ENCODE results near the gene CATSPER3. TPM values are rescaled to one million over a fixed set of nuclear protein-coding genes. Genes with fewer than 3 reads are reported as not detected.

Gene CATSPER3
- total and polyA plus RNA-seq, 7 donors, result 0.57 to 1.4 (median 1.2) TPM; not detected in 4

DNA sequence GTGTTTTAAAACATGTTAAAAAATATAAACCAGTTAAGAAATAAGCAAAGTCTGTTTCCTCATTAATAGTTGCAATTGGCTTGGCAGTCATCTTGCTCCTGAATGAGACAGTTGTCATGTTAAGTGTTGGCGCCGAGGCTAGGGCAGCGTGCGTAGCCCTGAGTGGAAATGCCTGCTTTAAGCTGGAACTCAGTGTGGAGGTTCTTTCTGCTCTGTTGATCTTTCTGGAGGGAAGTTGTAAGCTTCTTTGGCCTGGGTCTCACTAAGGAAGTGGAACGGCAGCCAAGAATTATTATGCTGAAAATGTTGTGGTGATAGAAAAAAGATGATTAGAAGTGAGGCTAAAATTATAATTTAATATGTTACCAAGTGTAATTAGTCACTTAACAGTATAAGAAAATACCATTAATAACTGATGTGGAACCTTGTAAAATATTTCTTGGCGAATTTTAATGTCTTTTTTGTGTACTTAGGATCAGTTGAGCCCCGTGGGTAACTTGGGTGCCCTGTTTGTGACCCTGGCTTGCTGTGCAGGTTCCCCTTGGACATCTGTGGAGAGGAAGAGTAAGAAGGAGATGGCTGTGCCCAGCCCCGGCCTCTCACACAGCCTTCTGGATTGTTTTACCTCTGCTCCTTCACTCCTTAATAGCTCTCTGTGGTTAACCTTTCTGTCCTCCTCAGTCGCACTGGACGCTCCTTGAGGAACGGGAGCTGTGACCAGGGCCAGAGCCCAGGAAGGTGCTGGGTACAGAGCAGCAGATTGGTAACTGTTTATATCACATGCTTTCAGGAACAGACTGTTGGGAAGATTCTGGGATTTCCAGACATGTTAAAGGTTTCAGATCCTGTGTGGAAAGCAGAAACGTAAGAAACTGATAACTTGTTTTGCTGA lies 31.8 kb upstream of the CATSPER3 start:
- Histone ChIP-seq H3K27me3 (no peaks in the 10 kb centered on the region), H3K4me3 (no peak overlapping the region), H3K27ac (no peak overlapping the region), H3K9me3 (no peaks in the 10 kb centered on the region), H3K4me1 (no peaks in the 10 kb centered on the region), H3K36me3 (peaks cover 0 to 6% (median 2%) of the 10 kb centered on the region in 4 donors)
- WGBS, 2 donors, result 83 to 91% methylated on average over 12 of the region's 12 CpGs
- TF ChIP-seq, protein P1, sequence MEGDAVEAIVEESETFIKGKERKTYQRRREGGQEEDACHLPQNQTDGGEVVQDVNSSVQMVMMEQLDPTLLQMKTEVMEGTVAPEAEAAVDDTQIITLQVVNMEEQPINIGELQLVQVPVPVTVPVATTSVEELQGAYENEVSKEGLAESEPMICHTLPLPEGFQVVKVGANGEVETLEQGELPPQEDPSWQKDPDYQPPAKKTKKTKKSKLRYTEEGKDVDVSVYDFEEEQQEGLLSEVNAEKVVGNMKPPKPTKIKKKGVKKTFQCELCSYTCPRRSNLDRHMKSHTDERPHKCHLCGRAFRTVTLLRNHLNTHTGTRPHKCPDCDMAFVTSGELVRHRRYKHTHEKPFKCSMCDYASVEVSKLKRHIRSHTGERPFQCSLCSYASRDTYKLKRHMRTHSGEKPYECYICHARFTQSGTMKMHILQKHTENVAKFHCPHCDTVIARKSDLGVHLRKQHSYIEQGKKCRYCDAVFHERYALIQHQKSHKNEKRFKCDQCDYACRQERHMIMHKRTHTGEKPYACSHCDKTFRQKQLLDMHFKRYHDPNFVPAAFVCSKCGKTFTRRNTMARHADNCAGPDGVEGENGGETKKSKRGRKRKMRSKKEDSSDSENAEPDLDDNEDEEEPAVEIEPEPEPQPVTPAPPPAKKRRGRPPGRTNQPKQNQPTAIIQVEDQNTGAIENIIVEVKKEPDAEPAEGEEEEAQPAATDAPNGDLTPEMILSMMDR (IDR thresholded peaks at IDR 0.05), result no peak
- TF ChIP-seq POLR2A (IDR thresholded peaks at IDR 0.05) (no peak), POLR2AphosphoS5 (IDR thresholded peaks at IDR 0.05) (no peak), EP300 (IDR thresholded peaks at IDR 0.05) (no peak)
- intact Hi-C loops (cut with DNase I), result no loop called here
- DNase-seq, result no peak

DNA sequence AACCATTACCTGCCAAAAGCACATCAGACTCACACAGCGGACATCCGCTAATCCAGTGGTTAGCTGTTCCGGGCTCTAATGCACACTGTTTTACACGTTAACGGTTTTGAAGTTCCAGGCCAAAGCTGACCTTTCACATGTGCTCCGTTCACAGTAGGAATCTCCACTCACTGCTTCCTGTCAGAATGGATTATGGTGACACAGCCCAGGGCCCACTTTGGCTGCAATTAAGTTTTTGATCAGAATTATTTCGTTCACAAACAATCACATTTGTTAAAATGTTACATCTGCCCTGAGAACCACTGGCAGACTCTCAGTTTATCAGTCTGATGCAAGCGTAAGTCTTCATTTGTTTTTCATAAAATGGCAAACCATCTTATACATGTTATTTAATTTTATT lies 30.2 kb upstream of the CATSPER3 start:
- Histone ChIP-seq H3K9me3 (no peaks in the 10 kb centered on the region), H3K4me3 (no peak overlapping the region), H3K4me1 (no peaks in the 10 kb centered on the region), H3K27me3 (no peaks in the 10 kb centered on the region), H3K27ac (no peak overlapping the region), H3K36me3 (peaks cover 0 to 6% (median 2%) of the 10 kb centered on the region in 4 donors)
- TF ChIP-seq POLR2AphosphoS5 (IDR thresholded peaks at IDR 0.05) (no peak), EP300 (IDR thresholded peaks at IDR 0.05) (no peak), POLR2A (IDR thresholded peaks at IDR 0.05) (no peak)
- TF ChIP-seq, protein P1 (IDR thresholded peaks at IDR 0.05), result no peak
- WGBS, 2 donors, result 89 to 95% methylated on average over 8 of the region's 8 CpGs
- no peak for DNase-seq
- intact Hi-C loops (cut with DNase I), result no loop called here

DNA sequence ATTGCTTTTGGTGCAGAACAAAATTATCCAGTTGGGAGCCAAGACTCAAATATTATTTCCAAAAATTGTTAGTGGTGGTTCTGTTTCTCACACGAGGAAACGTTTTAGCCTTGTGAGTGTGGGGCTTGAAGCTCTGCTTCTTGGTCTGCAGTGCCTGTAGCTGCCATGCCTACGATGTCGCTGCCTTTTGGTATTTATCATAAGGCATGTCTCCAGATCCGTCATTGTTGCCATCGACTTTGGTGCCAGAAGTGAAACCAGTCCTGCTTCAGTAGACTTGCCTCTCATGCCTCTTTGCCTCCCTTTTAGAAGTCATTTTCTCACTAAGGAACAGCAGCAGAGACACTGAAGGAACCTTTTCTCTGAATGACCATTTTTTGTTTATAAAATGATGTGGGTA lies 29.7 kb upstream of the CATSPER3 start:
- no peaks in the 10 kb centered on the region for H3K4me1 ChIP-seq
- no peaks in the 10 kb centered on the region for H3K9me3 ChIP-seq
- 89 to 93% methylated on average over 6 of the region's 6 CpGs for WGBS, 2 donors
- no peak overlapping the region for H3K4me3 ChIP-seq
- DNase-seq, result no peak
- peaks cover 0 to 6% (median 2%) of the 10 kb centered on the region in 4 donors for H3K36me3 ChIP-seq
- H3K27ac ChIP-seq, result no peak overlapping the region
- H3K27me3 ChIP-seq, result no peaks in the 10 kb centered on the region
- no peak for TF ChIP-seq POLR2AphosphoS5 (IDR thresholded peaks at IDR 0.05)
- no peak for TF ChIP-seq EP300 (IDR thresholded peaks at IDR 0.05)
- TF ChIP-seq, protein P1 (IDR thresholded peaks at IDR 0.05), result no peak
- no peak for TF ChIP-seq POLR2A (IDR thresholded peaks at IDR 0.05)
- intact Hi-C loops (cut with DNase I), result no loop called here

DNA sequence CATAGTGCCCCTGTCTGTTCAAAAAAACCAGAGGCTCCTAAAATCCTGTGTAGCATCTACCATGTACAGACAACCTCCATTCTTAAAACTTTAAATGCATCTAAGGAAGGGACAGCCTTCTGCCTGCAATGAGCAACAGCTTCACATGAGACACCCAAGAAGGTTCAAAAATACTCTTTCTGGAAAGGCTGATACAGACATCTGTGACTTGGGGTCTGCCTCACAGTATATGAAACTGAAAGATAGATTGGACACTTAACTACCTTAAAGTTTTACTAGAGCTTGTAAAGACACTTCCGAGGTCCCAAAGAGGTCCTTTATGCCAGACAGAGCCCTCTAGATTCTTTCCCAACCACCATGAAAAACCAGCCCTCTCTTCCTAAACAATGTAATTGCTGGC lies 28.2 kb upstream of the CATSPER3 start:
- no peak for DNase-seq
- WGBS, 2 donors, result 89 to 91% methylated on average over 1 of the region's 1 CpG
- H3K9me3 ChIP-seq, result no peaks in the 10 kb centered on the region
- H3K27ac ChIP-seq, result no peak overlapping the region
- peaks cover 0 to 3% (median 0%) of the 10 kb centered on the region in 4 donors for H3K4me1 ChIP-seq
- no peaks in the 10 kb centered on the region for H3K27me3 ChIP-seq
- intact Hi-C loops (cut with DNase I), result no loop called here
- TF ChIP-seq EP300 (IDR thresholded peaks at IDR 0.05), result no peak
- TF ChIP-seq POLR2AphosphoS5 (IDR thresholded peaks at IDR 0.05), result no peak
- TF ChIP-seq POLR2A (IDR thresholded peaks at IDR 0.05), result no peak
- TF ChIP-seq, protein P1 (IDR thresholded peaks at IDR 0.05), result no peak
- no peak overlapping the region for H3K4me3 ChIP-seq
- peaks cover 0 to 6% (median 2%) of the 10 kb centered on the region in 4 donors for H3K36me3 ChIP-seq
